EL (cell line): ENCODE data around the gene TBC1D32.
A peak's percentile ranks its signal among the peaks of the same experiment; 100 is the strongest.
"Not testable (repeated sequence)": the region's sequence is repeated elsewhere in the genome, so short reads cannot be mapped to it uniquely, and the experiment has no call there.

Source experiments
- DNase-seq: peaks from one replicate; pipeline ENCODE4 v3.0.0-alpha.2; 2016

The TBC1D32 gene

GRCh38 chr6:121319112-121319553 is 15.1 kb downstream of the TBC1D32 start:
- peak; percentile 42 for DNase-seq

GRCh38 chr6:121314381-121315112 is 19.7 kb downstream of the TBC1D32 start:
- DNase-seq = no peak

GRCh38 chr6:121311814-121312213 is 22.5 kb downstream of the TBC1D32 start:
- not testable (repeated sequence) for DNase-seq

- DNase-seq = no peak
Measured at GRCh38 chr6:121310495-121310894, 23.8 kb downstream of the TBC1D32 start.

- DNase-seq = peak; percentile 79
Measured at GRCh38 chr6:121309768-121310469, 24.4 kb downstream of the TBC1D32 start.

- DNase-seq = peak; percentile 27
Measured at GRCh38 chr6:121305957-121306607, 28.2 kb downstream of the TBC1D32 start.

- DNase-seq = no peak
Measured at GRCh38 chr6:121302882-121303281, 31.4 kb downstream of the TBC1D32 start.

- DNase-seq = not testable (repeated sequence)
Measured at GRCh38 chr6:121301156-121301555, 33.1 kb downstream of the TBC1D32 start.

- DNase-seq = no peak
Measured at GRCh38 chr6:121297694-121298093, 36.6 kb downstream of the TBC1D32 start.

- DNase-seq = peak; percentile 80
Measured at GRCh38 chr6:121285041-121285440, 49.2 kb downstream of the TBC1D32 start.

GRCh38 chr6:121274666-121275295 is 59.5 kb downstream of the TBC1D32 start:
- DNase-seq = no peak

GRCh38 chr6:121263742-121264141 is 70.5 kb downstream of the TBC1D32 start:
- DNase-seq = no peak

- peak; percentile 58 for DNase-seq
Measured at GRCh38 chr6:121260651-121261102, 73.6 kb downstream of the TBC1D32 start.

GRCh38 chr6:121247386-121247785 is 86.9 kb downstream of the TBC1D32 start:
- DNase-seq = peak; percentile 46

- DNase-seq = no peak
Measured at GRCh38 chr6:121242386-121242785, 91.9 kb downstream of the TBC1D32 start.

GRCh38 chr6:121237859-121238258 is 96.4 kb downstream of the TBC1D32 start:
- no peak for DNase-seq

GRCh38 chr6:121236984-121237383 is 97.3 kb downstream of the TBC1D32 start:
- no peak for DNase-seq

GRCh38 chr6:121235386-121235785 is 98.9 kb downstream of the TBC1D32 start:
- DNase-seq = no peak

GRCh38 chr6:121223930-121224329 is 110.3 kb downstream of the TBC1D32 start:
- DNase-seq = no peak

- no peak for DNase-seq
Measured at GRCh38 chr6:121223212-121223611, 111.1 kb downstream of the TBC1D32 start.

- peak; percentile 38 for DNase-seq
Measured at GRCh38 chr6:121222656-121223055, 111.6 kb downstream of the TBC1D32 start.

- DNase-seq = peak; percentile 7
Measured at GRCh38 chr6:121216928-121217327, 117.4 kb downstream of the TBC1D32 start.

GRCh38 chr6:121213341-121213740 is 120.9 kb downstream of the TBC1D32 start:
- DNase-seq = not testable (repeated sequence)
